OCI-LY1 (cell line): Measurements from ENCODE around the gene TMEM50A.
"Not testable (repeated sequence)": the region's sequence is repeated elsewhere in the genome, so short reads cannot be mapped to it uniquely, and the experiment has no call there.

Experiments
- H2AFZ ChIP-seq: fragments of 200-600 bp; sonication (generic), shearing (Covaris generic); 2 replicates; pipeline ENCODE4 v1.6.0; 2014; ENCODE audit warnings: antibody characterized with exemption, mild to moderate bottlenecking, low read length
- H3F3A ChIP-seq: fragments of 200-600 bp; sonication (generic), shearing (Covaris generic); 2 replicates; pipeline ENCODE4 v1.6.0; 2014; ENCODE audit warnings: mild to moderate bottlenecking, antibody characterized with exemption, low read length, moderate library complexity; ENCODE audit not compliant: insufficient read depth
- H3K27ac ChIP-seq: fragments of 200-600 bp; sonication (generic); 2 replicates; pipeline ENCODE4 v1.5.1; 2014; ENCODE audit warnings: low read length, mixed run types, mild to moderate bottlenecking, low read depth; ENCODE audit not compliant: poor library complexity, severe bottlenecking
- H3K27me3 ChIP-seq: fragments of 200-600 bp; sonication (generic); 2 replicates; pipeline ENCODE4 v1.6.0; 2014; ENCODE audit warnings: antibody characterized with exemption, mild to moderate bottlenecking, low read length, moderate library complexity; ENCODE audit not compliant: insufficient read depth
- H3K36me3 ChIP-seq: fragments of 200-600 bp; sonication (generic); 2 replicates; pipeline ENCODE4 v1.6.1; 2014; ENCODE audit warnings: mild to moderate bottlenecking, antibody characterized with exemption, low read length, moderate library complexity, mixed read lengths; ENCODE audit not compliant: insufficient read depth
- H3K4me1 ChIP-seq: fragments of 200-600 bp; sonication (generic); 2 replicates; pipeline ENCODE4 v1.5.1; 2014; ENCODE audit warnings: mild to moderate bottlenecking, low read length, moderate library complexity; ENCODE audit not compliant: insufficient read depth, severe bottlenecking
- H3K4me2 ChIP-seq: fragments of 200-600 bp; sonication (generic), shearing (Covaris generic); 2 replicates; pipeline ENCODE4 v1.6.1; 2014; ENCODE audit warnings: low read length
- H3K4me3 ChIP-seq: fragments of 200-600 bp; sonication (generic); 2 replicates; pipeline ENCODE4 v1.5.1; 2014; ENCODE audit warnings: low read length, low read depth, mild to moderate bottlenecking, mixed read lengths; ENCODE audit not compliant: poor library complexity, severe bottlenecking
- H3K79me2 ChIP-seq: fragments of 200-600 bp; shearing (Covaris generic); 2 replicates; pipeline ENCODE4 v1.6.1; 2016; ENCODE audit warnings: mixed run types, low read length, mixed read lengths; ENCODE audit not compliant: insufficient read depth
- H3K9ac ChIP-seq: fragments of 200-600 bp; sonication (generic), shearing (Covaris generic); 2 replicates; pipeline ENCODE4 v1.6.1; 2014; ENCODE audit warnings: mild to moderate bottlenecking, low read length, mixed read lengths
- H3K9me2 ChIP-seq: fragments of 200-600 bp; sonication (generic), shearing (Covaris generic); 2 replicates; pipeline ENCODE4 v1.6.1; 2014; ENCODE audit warnings: low read depth, mild to moderate bottlenecking, low read length, mixed read lengths
- H3K9me3 ChIP-seq: fragments of 200-600 bp; shearing (Covaris generic); 2 replicates; pipeline ENCODE4 v1.6.1; 2014; ENCODE audit warnings: low read length, mixed read lengths
- H4K20me1 ChIP-seq: fragments of 200-600 bp; sonication (generic), shearing (Covaris generic); 2 replicates; pipeline ENCODE4 v1.6.0; 2016; ENCODE audit warnings: mild to moderate bottlenecking, low read length; ENCODE audit not compliant: insufficient read depth
- EZH2 ChIP-seq: fragments of 200-600 bp; sonication (generic), shearing (Covaris generic); IDR thresholded peaks from 2 replicates; pipeline ENCODE4 v1.8.0; 2017; ENCODE audit warnings: borderline replicate concordance, mixed run types, mild to moderate bottlenecking, antibody characterized with exemption, low read length, moderate library complexity, mixed read lengths
- TF ChIP-seq, protein P1 (sequence below): fragments of 200-600 bp; sonication (generic), shearing (Covaris generic); IDR thresholded peaks from 2 replicates; pipeline ENCODE4 v1.5.1; 2017; ENCODE audit warnings: mild to moderate bottlenecking, antibody characterized with exemption, low read length, moderate library complexity, mixed read lengths

TMEM50A gene

GRCh38 chr1:25337483-25338187, 499 bp upstream of the TMEM50A start:
- H3K27ac ChIP-seq: peak overlapping the region; percentile 79
- H3F3A ChIP-seq, H3K9me2 ChIP-seq, H3K9me3 ChIP-seq, H4K20me1 ChIP-seq, H3K36me3 ChIP-seq, H3K27me3 ChIP-seq, H2AFZ ChIP-seq: not testable (repeated sequence)
- H3K4me2 ChIP-seq: peak overlapping the region; percentile 43
- peaks cover 18% of the 10 kb centered on the region for H3K4me1 ChIP-seq
- H3K4me3 ChIP-seq: peak overlapping the region; percentile 88
- peaks cover 41% of the 10 kb centered on the region for H3K79me2 ChIP-seq
- peak overlapping the region; percentile 63 for H3K9ac ChIP-seq

- no peak for TF ChIP-seq EZH2
- TF ChIP-seq, protein P1, sequence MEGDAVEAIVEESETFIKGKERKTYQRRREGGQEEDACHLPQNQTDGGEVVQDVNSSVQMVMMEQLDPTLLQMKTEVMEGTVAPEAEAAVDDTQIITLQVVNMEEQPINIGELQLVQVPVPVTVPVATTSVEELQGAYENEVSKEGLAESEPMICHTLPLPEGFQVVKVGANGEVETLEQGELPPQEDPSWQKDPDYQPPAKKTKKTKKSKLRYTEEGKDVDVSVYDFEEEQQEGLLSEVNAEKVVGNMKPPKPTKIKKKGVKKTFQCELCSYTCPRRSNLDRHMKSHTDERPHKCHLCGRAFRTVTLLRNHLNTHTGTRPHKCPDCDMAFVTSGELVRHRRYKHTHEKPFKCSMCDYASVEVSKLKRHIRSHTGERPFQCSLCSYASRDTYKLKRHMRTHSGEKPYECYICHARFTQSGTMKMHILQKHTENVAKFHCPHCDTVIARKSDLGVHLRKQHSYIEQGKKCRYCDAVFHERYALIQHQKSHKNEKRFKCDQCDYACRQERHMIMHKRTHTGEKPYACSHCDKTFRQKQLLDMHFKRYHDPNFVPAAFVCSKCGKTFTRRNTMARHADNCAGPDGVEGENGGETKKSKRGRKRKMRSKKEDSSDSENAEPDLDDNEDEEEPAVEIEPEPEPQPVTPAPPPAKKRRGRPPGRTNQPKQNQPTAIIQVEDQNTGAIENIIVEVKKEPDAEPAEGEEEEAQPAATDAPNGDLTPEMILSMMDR: no peak
- Histone ChIP-seq H3K36me3 (peaks cover 21% of the 10 kb centered on the region), H3K9ac (peak overlapping the region; percentile 89), H3K27ac (peak overlapping the region; percentile 82), H3K9me2 (no peaks in the 10 kb centered on the region), H3F3A (no peaks in the 10 kb centered on the region; the same call in 1 of the 2 replicates), H3K9me3 (no peaks in the 10 kb centered on the region), H2AFZ (no peak overlapping the region), H3K27me3 (no peaks in the 10 kb centered on the region), H3K79me2 (peaks cover 55% of the 10 kb centered on the region), H3K4me2 (peak overlapping the region; percentile 100), H4K20me1 (no peaks in the 10 kb centered on the region), H3K4me3 (peak overlapping the region; percentile 88), H3K4me1 (peaks cover 18% of the 10 kb centered on the region)
Observed at GRCh38 chr1:25338986-25339385, 852 bp downstream of the TMEM50A start.

GRCh38 chr1:25341746-25342145, 3.6 kb downstream of the TMEM50A start:
- no peaks in the 10 kb centered on the region for H3K9me3 ChIP-seq
- no peak overlapping the region for H3K27ac ChIP-seq
- H3K4me3 ChIP-seq: no peak overlapping the region
- no peaks in the 10 kb centered on the region for H3K9me2 ChIP-seq
- H3K4me1 ChIP-seq: peaks cover 18% of the 10 kb centered on the region
- H3F3A ChIP-seq: no peaks in the 10 kb centered on the region; the same call in 1 of the 2 replicates
- H3K36me3 ChIP-seq: peaks cover 41% of the 10 kb centered on the region
- no peaks in the 10 kb centered on the region for H4K20me1 ChIP-seq
- TF ChIP-seq, protein P1: no peak
- no peak for TF ChIP-seq EZH2
- no peak overlapping the region for H2AFZ ChIP-seq
- H3K79me2 ChIP-seq: peaks cover 55% of the 10 kb centered on the region
- no peaks in the 10 kb centered on the region for H3K27me3 ChIP-seq
- H3K4me2 ChIP-seq: no peak overlapping the region
- H3K9ac ChIP-seq: no peak overlapping the region

GRCh38 chr1:25342846-25343245, 4.7 kb downstream of the TMEM50A start:
- no peak overlapping the region for H3K27ac ChIP-seq
- H3F3A ChIP-seq: no peaks in the 10 kb centered on the region; the same call in 1 of the 2 replicates
- H3K9me2 ChIP-seq: no peaks in the 10 kb centered on the region
- peaks cover 56% of the 10 kb centered on the region for H3K79me2 ChIP-seq
- H3K27me3 ChIP-seq: no peaks in the 10 kb centered on the region
- no peak overlapping the region for H3K4me3 ChIP-seq
- TF ChIP-seq EZH2: no peak
- TF ChIP-seq, protein P1: no peak
- H2AFZ ChIP-seq: no peak overlapping the region
- no peaks in the 10 kb centered on the region for H3K9me3 ChIP-seq
- H3K9ac ChIP-seq: no peak overlapping the region
- no peaks in the 10 kb centered on the region for H4K20me1 ChIP-seq
- H3K4me1 ChIP-seq: peaks cover 18% of the 10 kb centered on the region
- no peak overlapping the region for H3K4me2 ChIP-seq
- peaks cover 52% of the 10 kb centered on the region for H3K36me3 ChIP-seq
